Activated T-helper 1 cell treated with Interleukin-2 at 50 U/mL for 16 hours (primary cell): ENCODE results near the gene DCST1.
A peak's percentile ranks its signal among the peaks of the same experiment; 100 is the strongest.

Experiments used
- DNase-seq: peaks from one replicate; pipeline ENCODE4 v3.0.0-alpha.2; 2020; ENCODE audit warnings: low read depth

The DCST1 gene

GRCh38 chr1:155001675-155002463, 31.8 kb upstream of the DCST1 start:
- DNase-seq: peak; percentile 96

- no peak for DNase-seq
Observed at GRCh38 chr1:155002464-155003226, 31.0 kb upstream of the DCST1 start, which contains the start of gene ZBTB7B. TSS of gene ZBTB7B (plus strand) at chr1:155002802. CDS start at chr1:155014661, 11,859 bp downstream.

GRCh38 chr1:155003227-155003765, 30.3 kb upstream of the DCST1 start:
- DNase-seq: no peak

- DNase-seq: no peak
Observed at GRCh38 chr1:155003766-155004351, 29.8 kb upstream of the DCST1 start.

- DNase-seq: no peak
Observed at GRCh38 chr1:155004352-155005075, 29.1 kb upstream of the DCST1 start.

- no peak for DNase-seq
Observed at GRCh38 chr1:155005076-155006011, 28.3 kb upstream of the DCST1 start.

- DNase-seq: no peak
Observed at GRCh38 chr1:155006601-155007101, 27.0 kb upstream of the DCST1 start.

GRCh38 chr1:155007251-155007828, 26.3 kb upstream of the DCST1 start:
- DNase-seq: no peak

GRCh38 chr1:155008015-155008941, 25.3 kb upstream of the DCST1 start:
- no peak for DNase-seq

- no peak for DNase-seq
Observed at GRCh38 chr1:155009221-155009711, 24.4 kb upstream of the DCST1 start.

- no peak for DNase-seq
Observed at GRCh38 chr1:155009742-155010141, 23.9 kb upstream of the DCST1 start.

- no peak for DNase-seq
Observed at GRCh38 chr1:155010211-155010918, 23.3 kb upstream of the DCST1 start.

- no peak for DNase-seq
Observed at GRCh38 chr1:155011004-155011416, 22.6 kb upstream of the DCST1 start.

- DNase-seq: no peak
Observed at GRCh38 chr1:155011437-155012025, 22.1 kb upstream of the DCST1 start.

GRCh38 chr1:155012026-155012546, 21.5 kb upstream of the DCST1 start:
- DNase-seq: no peak

GRCh38 chr1:155012776-155013602, 20.6 kb upstream of the DCST1 start:
- no peak for DNase-seq

- peak; percentile 42 for DNase-seq
Observed at GRCh38 chr1:155013632-155014031, 20.0 kb upstream of the DCST1 start.
